ENCODE measurements around the gene B4GALT3. TPM values are rescaled to one million over a fixed set of nuclear protein-coding genes. Genes with fewer than 3 reads are reported as not detected.

Gene B4GALT3
- total and polyA plus RNA-seq, 9 of the 15 experiments (the other 6 are each of a cell fraction or from before 2014, with no cell fraction given): 31.2 to 103 (median 46.1) TPM

- TF ChIP-seq ZNF592 (IDR thresholded peaks at IDR 0.05) (0 out of 2 replicates have a peak, but pooled peaks have one; percentile 6), PATZ1 (CRISPR knock-in tag; IDR thresholded peaks at IDR 0.05; ENCODE audit: borderline replicate concordance) (no peak), BCOR (IDR thresholded peaks at IDR 0.05) (no peak), ZBTB2 (IDR thresholded peaks at IDR 0.05) (peak; percentile 50; the same call in 1 of the 2 replicates), ZNF175 (CRISPR knock-in tag; IDR thresholded peaks at IDR 0.05; ENCODE audit: low read depth) (peak; percentile 11; the same call in 1 of the 2 replicates), BRD9 (IDR thresholded peaks at IDR 0.05; ENCODE audit: low read depth, partially characterized antibody) (peak; percentile 37), GABPA (tag; conservative IDR thresholded peaks at IDR 0.05; ENCODE audit: low read depth) (0 out of 2 replicates have a peak, but pooled peaks have one; percentile 27), NR0B1 (IDR thresholded peaks at IDR 0.05; ENCODE audit: partially characterized antibody) (no peak), ZNF408 (CRISPR knock-in tag; IDR thresholded peaks at IDR 0.05; ENCODE audit: low read depth) (no peak), ZBTB11 (CRISPR knock-in tag; IDR thresholded peaks at IDR 0.05) (peak in 1 of 3 experiments; percentile 18; a peak in 2 of 6 replicates), SMARCA4 (IDR thresholded peaks at IDR 0.05) (0 out of 2 replicates have a peak, but pooled peaks have one; percentile 9), RAD51 (IDR thresholded peaks at IDR 0.05; ENCODE audit: borderline replicate concordance, low read depth) (0 out of 2 replicates have a peak, but pooled peaks have one; percentile 5)
Measured at GRCh38 chr1:161177936-161178244, 583 bp upstream of the B4GALT3 start (continued).

All from K562 (cell line).